Activated CD4-positive, alpha-beta T cell treated with anti-CD3 and anti-CD28 coated beads, Interleukin-10, Interleukin-2, amounts not matched to agents 100 ng/mL and 50 ng/mL, durations not matched to agents 16 hours and 8 hours (primary cell): ENCODE results near the gene NR1H4.
"Not testable (repeated sequence)": the region's sequence is repeated elsewhere in the genome, so short reads cannot be mapped to it uniquely, and the experiment has no call there.

Experiments
- DNase-seq: peaks from one replicate; pipeline ENCODE4 v3.0.0-alpha.2; 2020

Gene NR1H4

GRCh38 chr12:100573292-100574186 is 99.9 kb downstream of the NR1H4 start, which contains the start of gene GAS2L3:
Gene GAS2L3 (plus strand): TSS chr12:100573684. CDS start chr12:100594905, 21,221 bp downstream.
- peak; percentile 78 for DNase-seq

DNA sequence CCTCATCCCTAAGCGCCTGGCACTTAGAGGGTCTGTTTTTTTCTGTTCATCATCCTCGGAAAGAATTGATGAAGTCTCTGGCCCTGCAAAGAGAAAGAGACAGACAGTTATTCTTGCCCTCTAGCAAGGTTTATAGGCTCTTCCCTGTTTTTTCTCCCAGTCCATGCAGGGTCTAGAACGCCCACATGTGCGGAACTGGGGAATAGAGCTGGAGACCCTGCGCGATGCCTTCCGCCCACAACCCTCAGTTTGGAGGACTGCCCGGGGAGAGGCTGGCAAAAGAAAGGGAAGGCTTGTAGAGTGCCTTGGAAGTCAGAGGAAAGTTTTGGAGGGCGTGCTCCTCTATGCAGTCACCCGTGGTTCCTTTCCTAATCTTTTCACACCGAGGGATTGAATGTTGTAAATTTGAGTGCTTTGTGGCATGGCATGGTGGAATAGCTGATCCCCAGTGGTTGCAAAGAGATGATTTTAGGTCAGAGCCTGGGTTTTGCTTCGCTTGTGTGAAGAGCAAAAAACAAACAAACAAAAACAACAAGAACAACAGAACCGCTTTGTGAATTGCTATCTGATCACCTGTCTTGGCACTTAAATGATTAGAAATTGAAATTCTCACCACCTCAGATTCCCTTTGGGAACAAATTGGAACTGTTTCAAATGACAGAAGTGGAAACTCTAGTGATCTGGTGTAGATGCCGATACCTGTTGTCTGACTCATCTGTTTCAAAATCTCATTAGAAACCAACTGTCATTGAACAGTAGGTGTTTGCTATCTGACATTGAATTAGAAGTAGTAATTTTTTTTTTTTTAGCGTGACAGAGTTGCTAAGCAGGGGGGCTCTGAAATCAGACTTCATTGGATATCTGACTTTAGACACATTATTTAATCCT is 100.8 kb downstream of the NR1H4 start:
- no peak for DNase-seq

DNA sequence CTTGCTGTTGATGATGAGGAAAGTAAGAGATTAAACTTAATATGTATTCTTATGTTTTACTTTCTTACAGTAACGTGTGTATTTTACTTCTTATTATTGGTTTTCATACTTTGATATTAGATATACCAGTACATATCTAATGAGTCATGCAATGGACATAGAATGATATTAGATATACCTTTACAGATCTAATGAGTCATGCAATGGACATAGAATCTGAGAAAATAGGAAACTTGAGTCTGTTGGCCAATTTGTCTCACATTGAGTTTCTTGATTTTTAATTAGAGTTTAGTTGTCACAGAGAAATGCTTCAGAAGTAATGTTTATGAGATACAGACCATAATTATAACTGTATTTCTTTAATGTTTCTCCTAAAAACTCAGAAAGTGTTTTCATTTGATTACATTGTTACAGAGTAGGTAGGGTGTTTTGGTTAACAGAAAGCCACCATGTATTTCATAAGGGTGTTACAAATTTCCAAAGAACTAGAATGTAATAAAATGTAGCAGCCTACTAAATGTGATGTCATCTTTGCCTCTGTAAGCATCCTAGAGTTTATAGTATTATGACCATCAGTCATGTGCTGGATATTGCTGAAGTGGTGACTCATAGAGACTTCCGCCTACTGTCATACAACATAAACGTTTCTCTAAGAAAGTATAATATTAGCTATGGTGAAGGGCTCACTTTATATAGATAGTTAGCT is 102.8 kb downstream of the NR1H4 start:
- no peak for DNase-seq

GRCh38 chr12:100578923-100579322 is 105.3 kb downstream of the NR1H4 start:
- no peak for DNase-seq

GRCh38 chr12:100579844-100580243 is 106.2 kb downstream of the NR1H4 start:
- no peak for DNase-seq

DNA sequence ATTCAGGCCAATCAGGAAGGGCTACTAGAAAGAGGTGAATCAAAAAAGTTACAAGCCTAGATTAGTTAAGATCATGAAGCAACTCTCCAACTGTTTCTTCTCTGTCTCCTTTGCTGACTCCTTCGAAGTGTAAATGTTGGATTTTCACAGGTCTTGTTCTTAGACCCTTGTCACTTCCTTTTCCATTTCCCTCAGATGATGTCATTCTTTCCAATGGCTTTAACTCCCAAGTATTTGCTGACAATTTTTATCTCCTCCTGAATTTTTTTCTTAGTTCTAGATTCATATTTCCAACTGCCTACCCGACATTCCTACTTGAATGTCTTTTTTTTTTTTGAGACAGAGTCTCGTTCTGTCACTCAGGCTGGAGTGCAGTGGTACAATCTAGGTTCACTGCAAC is 110.6 kb downstream of the NR1H4 start:
- DNase-seq, result no peak

DNA sequence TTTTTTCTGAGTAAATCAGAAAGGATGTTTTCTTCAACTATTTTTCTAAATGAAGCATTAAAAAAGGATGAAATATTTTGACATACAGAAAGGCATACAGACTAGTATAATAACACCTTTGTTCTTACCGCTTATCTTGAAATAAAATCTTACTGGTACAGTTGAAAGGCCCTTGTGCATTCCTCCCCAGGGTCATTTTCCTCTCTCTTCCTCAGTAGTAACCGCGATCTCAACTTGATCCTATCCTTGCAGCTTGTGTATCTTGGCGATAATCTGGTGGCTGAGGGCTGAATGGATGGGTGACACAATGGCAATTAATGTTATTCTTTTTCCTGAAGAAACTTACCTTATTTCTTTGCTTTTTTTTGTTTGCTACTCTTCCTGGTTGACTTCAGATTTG is 118.3 kb downstream of the NR1H4 start:
- DNase-seq, result no peak

- no peak for DNase-seq
These were observed 119.8 kb downstream of the NR1H4 start for GRCh38 chr12:100593490-100593889.

DNA sequence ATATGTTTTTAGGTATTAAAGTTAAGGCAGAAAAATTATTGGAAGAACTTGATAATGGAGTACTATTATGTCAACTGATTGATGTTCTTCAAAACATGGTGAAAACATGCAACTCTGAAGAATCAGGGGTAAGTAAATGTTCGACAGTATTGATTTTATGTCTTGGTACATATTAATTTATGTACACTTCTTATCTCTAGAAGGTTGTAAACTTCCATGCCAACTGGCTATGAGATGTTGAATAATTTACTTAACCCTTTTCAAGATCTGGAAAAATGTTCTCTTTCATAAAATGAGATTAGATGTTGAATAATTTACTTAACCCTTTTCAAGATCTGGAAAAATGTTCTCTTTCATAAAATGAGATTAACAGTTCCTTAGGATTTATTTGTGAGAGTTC is 128.0 kb downstream of the NR1H4 start:
- DNase-seq, result no peak

DNA sequence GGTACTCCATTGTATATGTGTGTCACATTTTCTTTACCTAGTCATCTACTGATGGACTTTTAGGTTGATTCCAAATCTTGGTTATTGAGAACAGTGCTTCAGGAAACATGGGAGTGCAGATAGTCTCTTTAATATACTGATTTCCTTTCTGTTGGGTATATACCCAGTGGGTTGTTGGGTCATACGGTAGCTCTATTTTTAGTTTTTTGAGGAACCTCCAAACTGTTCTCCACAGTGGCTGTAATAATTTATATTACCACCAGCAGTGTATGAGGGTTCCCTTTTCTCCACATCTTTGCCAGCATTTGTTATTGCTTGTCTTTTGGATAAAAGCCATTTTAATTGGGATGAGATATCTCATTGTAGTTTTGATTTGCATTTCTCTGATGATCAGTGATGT is 129.3 kb downstream of the NR1H4 start:
- not testable (repeated sequence) for DNase-seq

GRCh38 chr12:100608776-100609175 is 135.1 kb downstream of the NR1H4 start:
- DNase-seq, result no peak

- no peak for DNase-seq
These were observed 137.2 kb downstream of the NR1H4 start for GRCh38 chr12:100610666-100611430.

GRCh38 chr12:100612606-100613005 is 138.9 kb downstream of the NR1H4 start:
- DNase-seq, result no peak
